Loucy (cell line): Measurements from ENCODE around the gene ALDH1A3.

Experiments used
- H2AFZ ChIP-seq: fragments of 200-600 bp; sonication (generic); 2 replicates; pipeline ENCODE4 v1.6.0; 2016; ENCODE audit warnings: antibody characterized with exemption, mild to moderate bottlenecking, low read length, moderate library complexity
- H3F3A ChIP-seq: fragments of 200-600 bp; 2 replicates; pipeline ENCODE4 v1.6.0; 2016; ENCODE audit warnings: antibody characterized with exemption, low read depth, mild to moderate bottlenecking
- H3K27me3 ChIP-seq: fragments of 200-600 bp; sonication (generic); 2 replicates; pipeline ENCODE4 v1.6.1; 2014; ENCODE audit warnings: low read length, mild to moderate bottlenecking; ENCODE audit not compliant: insufficient read depth, poor library complexity, severe bottlenecking
- H3K36me3 ChIP-seq: fragments of 200-600 bp; sonication (generic); 2 replicates; pipeline ENCODE4 v1.6.1; 2016; ENCODE audit warnings: low read length; ENCODE audit not compliant: insufficient read depth
- H3K4me1 ChIP-seq: fragments of 200-600 bp; sonication (generic); 2 replicates; pipeline ENCODE4 v1.5.1; 2014; ENCODE audit warnings: low read length, mild to moderate bottlenecking; ENCODE audit not compliant: insufficient read depth, poor library complexity, severe bottlenecking
- H3K4me2 ChIP-seq: fragments of 200-600 bp; sonication (generic); 2 replicates; pipeline ENCODE4 v1.6.0; 2014; ENCODE audit warnings: antibody characterized with exemption, low read length, low read depth, mild to moderate bottlenecking; ENCODE audit not compliant: poor library complexity, severe bottlenecking
- H3K4me3 ChIP-seq: fragments of 200-600 bp; sonication (generic); 2 replicates; pipeline ENCODE4 v1.5.1; 2014; ENCODE audit warnings: low read length, mild to moderate bottlenecking, mixed read lengths; ENCODE audit not compliant: poor library complexity, severe bottlenecking
- H3K79me2 ChIP-seq: fragments of 200-600 bp; sonication (generic); 2 replicates; pipeline ENCODE4 v1.6.1; 2014; ENCODE audit warnings: low read length; ENCODE audit not compliant: insufficient read depth
- H3K9ac ChIP-seq: fragments of 200-600 bp; sonication (generic); 2 replicates; pipeline ENCODE4 v1.6.0; 2014; ENCODE audit warnings: mild to moderate bottlenecking, low read depth, low read length, moderate library complexity; ENCODE audit not compliant: poor library complexity, severe bottlenecking
- H3K9me2 ChIP-seq: fragments of 200-600 bp; sonication (generic); replicated peaks from 2 replicates; pipeline ENCODE4 v1.6.1; 2016; ENCODE audit warnings: low read depth, low read length, mixed read lengths
- H3K9me3 ChIP-seq: fragments of 200-600 bp; sonication (generic); 2 replicates; pipeline ENCODE4 v1.6.1; 2014; ENCODE audit warnings: mild to moderate bottlenecking, antibody characterized with exemption, low read length, low read depth; ENCODE audit not compliant: insufficient read depth
- H4K20me1 ChIP-seq: fragments of 200-600 bp; sonication (generic); 2 replicates; pipeline ENCODE4 v1.6.0; 2014; ENCODE audit warnings: antibody characterized with exemption, low read length, mild to moderate bottlenecking; ENCODE audit not compliant: insufficient read depth, poor library complexity, severe bottlenecking
- EZH2phosphoT487 ChIP-seq: fragments of 200-600 bp; IDR thresholded peaks from 2 replicates; pipeline ENCODE4 v1.6.1; 2018; ENCODE audit warnings: antibody characterized with exemption, mild to moderate bottlenecking, moderate library complexity, borderline replicate concordance
- TF ChIP-seq, protein P1 (sequence below): fragments of 200-600 bp; sonication (generic); conservative IDR thresholded peaks from 2 replicates; pipeline ENCODE4 v1.5.1; 2014; ENCODE audit warnings: mild to moderate bottlenecking, antibody characterized with exemption, low read length

Gene ALDH1A3

DNA sequence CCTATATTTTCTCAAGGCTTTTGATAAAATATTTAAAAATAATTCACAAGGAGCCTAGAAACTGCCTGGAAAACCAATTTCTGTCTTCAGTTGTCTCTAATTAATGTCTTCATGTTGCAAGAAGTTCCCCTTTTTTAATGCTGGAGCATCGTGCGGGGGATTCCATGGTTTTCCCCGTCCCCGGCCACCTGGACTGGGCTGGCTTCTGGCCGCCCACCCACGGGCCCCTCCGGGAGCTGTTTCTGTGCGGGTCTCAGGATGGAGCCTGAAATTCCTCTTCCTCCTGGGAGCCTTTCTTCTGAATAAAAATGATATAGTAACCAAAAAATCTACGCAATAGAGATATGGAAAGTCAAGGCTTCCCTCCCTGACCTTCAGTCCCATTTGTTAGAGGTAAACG is 31.5 kb downstream of the ALDH1A3 start:
- Histone ChIP-seq H3F3A (no peaks in the 10 kb centered on the region), H3K4me1 (no peaks in the 10 kb centered on the region), H3K27me3 (no peaks in the 10 kb centered on the region), H3K9ac (no peak overlapping the region), H4K20me1 (no peaks in the 10 kb centered on the region), H3K79me2 (no peaks in the 10 kb centered on the region), H3K36me3 (no peaks in the 10 kb centered on the region), H3K9me3 (no peaks in the 10 kb centered on the region), H3K4me3 (no peak overlapping the region), H3K9me2 (no peaks in the 10 kb centered on the region), H2AFZ (no peak overlapping the region), H3K4me2 (no peak overlapping the region)
- TF ChIP-seq, protein P1, sequence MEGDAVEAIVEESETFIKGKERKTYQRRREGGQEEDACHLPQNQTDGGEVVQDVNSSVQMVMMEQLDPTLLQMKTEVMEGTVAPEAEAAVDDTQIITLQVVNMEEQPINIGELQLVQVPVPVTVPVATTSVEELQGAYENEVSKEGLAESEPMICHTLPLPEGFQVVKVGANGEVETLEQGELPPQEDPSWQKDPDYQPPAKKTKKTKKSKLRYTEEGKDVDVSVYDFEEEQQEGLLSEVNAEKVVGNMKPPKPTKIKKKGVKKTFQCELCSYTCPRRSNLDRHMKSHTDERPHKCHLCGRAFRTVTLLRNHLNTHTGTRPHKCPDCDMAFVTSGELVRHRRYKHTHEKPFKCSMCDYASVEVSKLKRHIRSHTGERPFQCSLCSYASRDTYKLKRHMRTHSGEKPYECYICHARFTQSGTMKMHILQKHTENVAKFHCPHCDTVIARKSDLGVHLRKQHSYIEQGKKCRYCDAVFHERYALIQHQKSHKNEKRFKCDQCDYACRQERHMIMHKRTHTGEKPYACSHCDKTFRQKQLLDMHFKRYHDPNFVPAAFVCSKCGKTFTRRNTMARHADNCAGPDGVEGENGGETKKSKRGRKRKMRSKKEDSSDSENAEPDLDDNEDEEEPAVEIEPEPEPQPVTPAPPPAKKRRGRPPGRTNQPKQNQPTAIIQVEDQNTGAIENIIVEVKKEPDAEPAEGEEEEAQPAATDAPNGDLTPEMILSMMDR, result no peak
- TF ChIP-seq EZH2phosphoT487, result no peak

DNA sequence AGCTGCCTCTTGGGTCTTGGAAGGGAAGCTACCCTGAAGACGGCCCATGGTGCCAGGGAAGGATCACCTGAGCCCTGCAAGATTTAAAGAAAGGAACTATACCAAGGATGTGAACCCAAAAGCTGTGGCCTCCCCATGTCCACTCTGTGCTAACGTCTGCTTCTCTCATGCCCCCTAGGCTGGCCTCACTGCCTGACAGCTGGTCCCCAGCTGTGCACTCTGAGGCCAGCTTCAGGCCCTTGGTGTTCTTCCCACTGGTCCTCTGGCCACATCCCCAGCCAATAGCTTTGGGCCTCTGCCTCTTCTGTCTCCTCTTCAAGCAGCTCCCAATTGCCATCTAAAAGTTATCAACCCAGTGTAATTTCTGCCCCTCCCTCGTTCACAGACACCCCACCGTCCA is 34.3 kb downstream of the ALDH1A3 start:
- Histone ChIP-seq H3K9me3 (no peaks in the 10 kb centered on the region), H3K27me3 (no peaks in the 10 kb centered on the region), H2AFZ (no peak overlapping the region), H4K20me1 (no peaks in the 10 kb centered on the region), H3K36me3 (no peaks in the 10 kb centered on the region), H3K79me2 (no peaks in the 10 kb centered on the region), H3K4me1 (no peaks in the 10 kb centered on the region), H3K9ac (no peak overlapping the region), H3K9me2 (no peaks in the 10 kb centered on the region), H3F3A (no peaks in the 10 kb centered on the region), H3K4me2 (no peak overlapping the region), H3K4me3 (no peak overlapping the region)
- no peak for TF ChIP-seq EZH2phosphoT487
- TF ChIP-seq, protein P1, result no peak

GRCh38 chr15:100914876-100915275 is 35.2 kb downstream of the ALDH1A3 start:
- no peaks in the 10 kb centered on the region for H3K9me2 ChIP-seq
- H3F3A ChIP-seq, result no peaks in the 10 kb centered on the region
- no peak overlapping the region for H3K4me2 ChIP-seq
- no peaks in the 10 kb centered on the region for H3K79me2 ChIP-seq
- no peak overlapping the region for H3K4me3 ChIP-seq
- TF ChIP-seq, protein P1, result peak; percentile 30; the same call in 1 of the 2 replicates
- TF ChIP-seq EZH2phosphoT487, result no peak
- no peak overlapping the region for H3K9ac ChIP-seq
- no peaks in the 10 kb centered on the region for H3K36me3 ChIP-seq
- no peak overlapping the region for H2AFZ ChIP-seq
- no peaks in the 10 kb centered on the region for H3K4me1 ChIP-seq
- H3K9me3 ChIP-seq, result no peaks in the 10 kb centered on the region
- no peaks in the 10 kb centered on the region for H4K20me1 ChIP-seq
- no peaks in the 10 kb centered on the region for H3K27me3 ChIP-seq
